Endothelial cell (in vitro differentiated cells): ENCODE results near the gene DRG1. TPM values are rescaled to one million over a fixed set of nuclear protein-coding genes. Genes with fewer than 3 reads are reported as not detected.

Experiments used
- DNase-seq: peaks from one replicate; pipeline ENCODE4 v3.0.0; 2021; ENCODE audit warnings: low spot score
- H3K27ac Mint-ChIP-seq: one replicate; pipeline ENCODE4 v1.8.0; 2021; ENCODE audit warnings: mixed read lengths, inconsistent platforms; ENCODE audit not compliant: unreplicated experiment
- H3K27me3 Mint-ChIP-seq: one replicate; pipeline ENCODE4 v1.8.0; 2021; ENCODE audit warnings: mild to moderate bottlenecking, moderate library complexity, mixed read lengths, inconsistent platforms; ENCODE audit not compliant: unreplicated experiment
- H3K36me3 Mint-ChIP-seq: one replicate; pipeline ENCODE4 v1.8.0; 2021; ENCODE audit warnings: mild to moderate bottlenecking, low read depth, mixed read lengths, inconsistent platforms; ENCODE audit not compliant: unreplicated experiment
- H3K4me1 Mint-ChIP-seq: one replicate; pipeline ENCODE4 v1.8.0; 2021; ENCODE audit warnings: mild to moderate bottlenecking, mixed read lengths, inconsistent platforms; ENCODE audit not compliant: unreplicated experiment
- H3K4me3 Mint-ChIP-seq: one replicate; pipeline ENCODE4 v1.8.0; 2021; ENCODE audit warnings: mild to moderate bottlenecking, mixed read lengths, inconsistent platforms; ENCODE audit not compliant: unreplicated experiment
- H3K9me3 Mint-ChIP-seq: one replicate; pipeline ENCODE4 v1.8.0; 2021; ENCODE audit warnings: mixed read lengths, inconsistent platforms; ENCODE audit not compliant: unreplicated experiment
- CTCF ChIP-seq: fragments of 200-600 bp; sonication (generic); IDR thresholded peaks from one replicate; pipeline ENCODE4 v1.5.0; 2021; ENCODE audit warnings: antibody characterized with exemption; ENCODE audit not compliant: unreplicated experiment
- total RNA-seq: library from RNA; stranded (reverse); fragmentation: NEBNext Ultra II Directional; extraction: Animal tissue kit (Norgen Biotek cat#: 25700); gene quantifications from one replicate; pipeline ENCODE4 v1.2.1, GENCODE V29; 2021; ENCODE audit not compliant: unreplicated experiment

Gene DRG1
- total RNA-seq, 1 donor from 2014 or later: 55.6 TPM

- no peaks in the 10 kb centered on the region for H3K9me3 Mint-ChIP-seq
- no peak overlapping the region for H3K27ac Mint-ChIP-seq
- peaks cover 41% of the 10 kb centered on the region for H3K36me3 Mint-ChIP-seq
- no peaks in the 10 kb centered on the region for H3K4me1 Mint-ChIP-seq
- H3K4me3 Mint-ChIP-seq: no peak overlapping the region
- TF ChIP-seq CTCF: no peak
- no peaks in the 10 kb centered on the region for H3K27me3 Mint-ChIP-seq
- no peak for DNase-seq
These were observed 26.1 kb downstream of the DRG1 start for GRCh38 chr22:31425331-31426050.

- TF ChIP-seq CTCF: no peak
These were observed 32.5 kb downstream of the DRG1 start for GRCh38 chr22:31431950-31432349.

GRCh38 chr22:31436132-31436531 is 36.7 kb downstream of the DRG1 start:
- H3K36me3 Mint-ChIP-seq: peaks cover 32% of the 10 kb centered on the region
- no peak for TF ChIP-seq CTCF
- DNase-seq: no peak
- peaks cover 22% of the 10 kb centered on the region for H3K4me1 Mint-ChIP-seq
- H3K27me3 Mint-ChIP-seq: peaks cover 2% of the 10 kb centered on the region
- H3K9me3 Mint-ChIP-seq: no peaks in the 10 kb centered on the region
- H3K27ac Mint-ChIP-seq: no peak overlapping the region
- no peak overlapping the region for H3K4me3 Mint-ChIP-seq

More at GRCh38 chr22:31431950-31432349, 32.5 kb downstream of the DRG1 start:
- Mint-ChIP-seq H3K4me3 (no peak overlapping the region), H3K4me1 (peaks cover 10% of the 10 kb centered on the region), H3K27ac (no peak overlapping the region), H3K9me3 (no peaks in the 10 kb centered on the region), H3K27me3 (peaks cover 2% of the 10 kb centered on the region), H3K36me3 (peaks cover 28% of the 10 kb centered on the region)
- DNase-seq: no peak

- Mint-ChIP-seq H3K27me3 (peaks cover 2% of the 10 kb centered on the region), H3K4me1 (peaks cover 22% of the 10 kb centered on the region), H3K36me3 (peaks cover 47% of the 10 kb centered on the region), H3K4me3 (no peak overlapping the region), H3K27ac (no peak overlapping the region), H3K9me3 (no peaks in the 10 kb centered on the region)
- DNase-seq: no peak
- TF ChIP-seq CTCF: no peak
These were observed 40.4 kb downstream of the DRG1 start for GRCh38 chr22:31439808-31440207.

- peaks cover 48% of the 10 kb centered on the region for H3K36me3 Mint-ChIP-seq
- H3K27ac Mint-ChIP-seq: no peak overlapping the region
- H3K27me3 Mint-ChIP-seq: peaks cover under 1% of the 10 kb centered on the region
- DNase-seq: no peak
- H3K9me3 Mint-ChIP-seq: no peaks in the 10 kb centered on the region
- TF ChIP-seq CTCF: no peak
- H3K4me3 Mint-ChIP-seq: no peak overlapping the region
- H3K4me1 Mint-ChIP-seq: peaks cover 20% of the 10 kb centered on the region
These were observed 41.3 kb downstream of the DRG1 start for GRCh38 chr22:31440681-31441080.
